CD4-positive, alpha-beta T cell (primary cell): ENCODE measurements around the gene OSBPL6. TPM values are rescaled to one million over a fixed set of nuclear protein-coding genes. Genes with fewer than 3 reads are reported as not detected.

ENCODE experiments used
- ATAC-seq: fragments of 200-7000 bp; cut with Tn5 transposase; one replicate; pipeline ENCODE4 v1.10.0; 2022; ENCODE audit warnings: mild to moderate bottlenecking; ENCODE audit not compliant: poor library complexity
- CTCF ChIA-PET: fragments of 350-600 bp; sonication (Branson Sonifier 250); formaldehyde crosslinking; loops from one replicate; lab custom pipeline; 2021; ENCODE audit warnings: antibody characterized with exemption, inconsistent platforms; lab: Charles Lee
- POLR2A ChIA-PET: fragments of 350-600 bp; sonication (Branson Sonifier 250); formaldehyde crosslinking; loops from one replicate; lab custom pipeline; 2021; ENCODE audit warnings: antibody characterized with exemption, inconsistent platforms; lab: Charles Lee
- DNase-seq, 14 experiments: peaks; one replicate each; pipeline ENCODE4 v3.0.0-alpha.2; 2013 to 2020; ENCODE audit warnings: mixed read lengths in 2 of 14
- H3K27ac ChIP-seq, 2 donors: one replicate each; pipeline versions ENCODE4 v1.5.1 to v1.7.0; 2013; ENCODE audit warnings: low read length in 2 of 2, low read depth in 1 of 2, mild to moderate bottlenecking in 1 of 2
- H3K27me3 ChIP-seq, 2 experiments: 1 replicate in 1 of 2; 2 replicates in 1 of 2; pipeline versions ENCODE4 v1.6.1 to v1.7.0; 2013; ENCODE audit warnings: low read length in 2 of 2, control low read depth in 1 of 2, mild to moderate bottlenecking in 1 of 2, moderate library complexity in 1 of 2; ENCODE audit not compliant: insufficient read depth in 2 of 2, control insufficient read depth in 1 of 2
- H3K36me3 ChIP-seq: one replicate; pipeline ENCODE4 v1.6.1; 2013; ENCODE audit warnings: low read length, control low read depth; ENCODE audit not compliant: insufficient read depth
- H3K4me1 ChIP-seq: one replicate; pipeline ENCODE4 v1.6.1; 2013; ENCODE audit warnings: low read length, control low read depth; ENCODE audit not compliant: insufficient read depth
- H3K4me3 ChIP-seq: one replicate; pipeline ENCODE4 v1.5.1; 2013; ENCODE audit warnings: mild to moderate bottlenecking, low read length, moderate library complexity
- H3K9me3 ChIP-seq, 2 experiments: 1 replicate in 1 of 2; 2 replicates in 1 of 2; pipeline versions ENCODE4 v1.6.1 to v1.7.0; 2013; ENCODE audit warnings: low read length in 2 of 2, mild to moderate bottlenecking in 2 of 2, control low read depth in 1 of 2, moderate library complexity in 1 of 2; ENCODE audit not compliant: control insufficient read depth in 1 of 2, insufficient read depth in 1 of 2
- H3K27ac Mint-ChIP-seq: one replicate; pipeline ENCODE4 v1.8.0; 2020; ENCODE audit warnings: mixed read lengths
- H3K27me3 Mint-ChIP-seq: one replicate; pipeline ENCODE4 v1.8.0; 2021; ENCODE audit warnings: mixed read lengths
- H3K36me3 Mint-ChIP-seq: one replicate; pipeline ENCODE4 v1.8.0; 2021; ENCODE audit warnings: low read depth, mixed read lengths
- H3K4me1 Mint-ChIP-seq: one replicate; pipeline ENCODE4 v1.8.0; 2021; ENCODE audit warnings: low read depth, mixed read lengths
- H3K4me3 Mint-ChIP-seq: one replicate; pipeline ENCODE4 v1.8.0; 2020; ENCODE audit warnings: mild to moderate bottlenecking, mixed read lengths
- H3K9me3 Mint-ChIP-seq: one replicate; pipeline ENCODE4 v1.8.0; 2020; ENCODE audit warnings: mixed read lengths
- CTCF ChIP-seq: fragments of 200-600 bp; IDR thresholded peaks from one replicate; pipeline ENCODE4 v1.8.0; 2022; ENCODE audit warnings: antibody characterized with exemption, mild to moderate bottlenecking
- intact Hi-C, 2 experiments: fragments of 100-400 bp; cut with DNase I in 1 of 2; cut with micrococcal nuclease in 1 of 2; formaldehyde crosslinking; loops; one replicate each; pipeline versions ENCODE4 v1.15.1 to v1.9.0; 2023 to 2025; cut with DNase I, micrococcal nuclease
- total RNA-seq, 174 experiments: library from RNA in 2 of 174; stranded (reverse) in 2 of 174; gene quantifications; one replicate each; pipeline ENCODE4 v1.2.3 and lab custom pipeline; 2021 to 2026

OSBPL6 gene
- total RNA-seq, 2 experiments from 2014 or later: 0.08 to 0.11 TPM

- ChIA-PET POLR2A (no interaction called here), CTCF (no interaction called here)
- H3K4me1 ChIP-seq: no peaks in the 10 kb centered on the region
- Mint-ChIP-seq H3K9me3 (no peaks in the 10 kb centered on the region), H3K36me3 (no peaks in the 10 kb centered on the region), H3K27ac (no peak overlapping the region), H3K27me3 (peaks cover 7% of the 10 kb centered on the region), H3K4me3 (no peak overlapping the region), H3K4me1 (no peaks in the 10 kb centered on the region)
- TF ChIP-seq CTCF: no peak
- no peak for ATAC-seq
- intact Hi-C loops: no loop called here
- H3K27ac ChIP-seq: no peak overlapping the region
- H3K9me3 ChIP-seq: no peaks in the 10 kb centered on the region
- no peak for DNase-seq
- no peaks in the 10 kb centered on the region for H3K36me3 ChIP-seq
- no peak overlapping the region for H3K4me3 ChIP-seq
- H3K27me3 ChIP-seq: no peaks in the 10 kb centered on the region
Observed at GRCh38 chr2:178251151-178251955, 57.0 kb downstream of the OSBPL6 start.

- no peak for TF ChIP-seq CTCF
- no peaks in the 10 kb centered on the region for H3K9me3 Mint-ChIP-seq
- DNase-seq: no peak
- ATAC-seq: no peak
- no peaks in the 10 kb centered on the region for H3K36me3 Mint-ChIP-seq
- intact Hi-C loops: no loop called here
- POLR2A ChIA-PET: no interaction called here
- no peaks in the 10 kb centered on the region for H3K36me3 ChIP-seq
- H3K27me3 Mint-ChIP-seq: no peaks in the 10 kb centered on the region
- H3K27ac ChIP-seq: no peak overlapping the region
- CTCF ChIA-PET: no interaction called here
- no peak overlapping the region for H3K4me3 Mint-ChIP-seq
- no peaks in the 10 kb centered on the region for H3K9me3 ChIP-seq
- H3K4me3 ChIP-seq: no peak overlapping the region
- H3K4me1 Mint-ChIP-seq: no peaks in the 10 kb centered on the region
- H3K4me1 ChIP-seq: no peaks in the 10 kb centered on the region
- H3K27ac Mint-ChIP-seq: no peak overlapping the region
- H3K27me3 ChIP-seq: no peaks in the 10 kb centered on the region
Observed at GRCh38 chr2:178256382-178257042, 62.2 kb downstream of the OSBPL6 start.

GRCh38 chr2:178257127-178257526 lies 62.8 kb downstream of the OSBPL6 start:
- no peak overlapping the region for H3K4me3 ChIP-seq
- no peaks in the 10 kb centered on the region for H3K4me1 Mint-ChIP-seq
- no peaks in the 10 kb centered on the region for H3K36me3 ChIP-seq
- DNase-seq (no peak), ATAC-seq (no peak)
- H3K27ac ChIP-seq: no peak overlapping the region
- H3K27ac Mint-ChIP-seq: no peak overlapping the region
- intact Hi-C loops: no loop called here
- H3K27me3 ChIP-seq: no peaks in the 10 kb centered on the region
- H3K9me3 ChIP-seq: no peaks in the 10 kb centered on the region
- CTCF ChIA-PET: no interaction called here
- no peaks in the 10 kb centered on the region for H3K4me1 ChIP-seq
- no peaks in the 10 kb centered on the region for H3K9me3 Mint-ChIP-seq
- POLR2A ChIA-PET: interaction anchor here (0.6 kb wide), 1 partner anchor 1111 kb away, joined by 3 read pairs; no protein-coding TSS in a partner anchor
- no peak overlapping the region for H3K4me3 Mint-ChIP-seq
- no peaks in the 10 kb centered on the region for H3K27me3 Mint-ChIP-seq
- TF ChIP-seq CTCF: no peak
- H3K36me3 Mint-ChIP-seq: no peaks in the 10 kb centered on the region
